ENCODE results near the gene CAMKK1.

CAMKK1 gene

DNA sequence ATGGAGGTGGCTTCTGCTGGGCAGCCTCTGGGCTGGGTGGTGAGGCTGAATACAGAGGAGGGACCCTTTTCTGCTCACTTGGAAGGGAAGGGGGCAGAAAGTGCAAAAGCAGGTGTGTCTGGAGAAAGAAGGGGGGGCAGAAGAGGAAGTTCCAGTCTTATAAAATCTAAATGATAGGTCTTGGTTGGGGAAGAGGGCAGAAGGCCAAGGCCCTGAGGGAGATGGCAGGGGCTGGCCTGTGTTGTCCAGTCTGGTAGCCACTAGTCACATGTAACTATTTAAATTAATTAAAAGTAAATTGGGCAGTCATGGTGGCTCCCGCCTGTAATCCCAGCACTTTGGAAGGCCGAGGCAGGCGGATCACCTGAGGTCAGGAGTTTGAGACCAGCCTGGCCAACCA, 2.5 kb upstream of the CAMKK1 start:
- FAIRE-seq = no peak

DNA sequence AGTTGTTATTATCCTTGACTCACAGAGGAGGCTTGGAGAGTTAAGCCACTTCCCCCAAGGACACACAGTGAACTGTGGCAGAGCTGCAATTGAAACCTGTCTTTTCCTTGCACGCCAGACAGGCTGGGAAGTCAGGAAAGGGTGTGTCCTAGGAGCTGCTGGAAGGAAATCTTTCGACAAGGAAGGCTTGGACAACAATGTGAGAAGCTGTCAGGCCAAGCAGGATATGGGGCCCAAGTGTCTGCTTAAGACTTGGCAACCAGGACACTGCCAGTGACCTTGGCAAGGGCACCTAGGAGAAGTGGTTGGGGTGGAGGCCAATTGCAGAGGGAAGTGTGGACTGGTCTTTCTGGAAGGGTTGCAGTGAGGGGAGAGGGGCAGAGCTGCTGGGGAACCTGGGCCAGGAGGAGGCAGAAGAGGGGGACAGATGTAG, 2.1 kb upstream of the CAMKK1 start:
- FAIRE-seq = no peak

DNA sequence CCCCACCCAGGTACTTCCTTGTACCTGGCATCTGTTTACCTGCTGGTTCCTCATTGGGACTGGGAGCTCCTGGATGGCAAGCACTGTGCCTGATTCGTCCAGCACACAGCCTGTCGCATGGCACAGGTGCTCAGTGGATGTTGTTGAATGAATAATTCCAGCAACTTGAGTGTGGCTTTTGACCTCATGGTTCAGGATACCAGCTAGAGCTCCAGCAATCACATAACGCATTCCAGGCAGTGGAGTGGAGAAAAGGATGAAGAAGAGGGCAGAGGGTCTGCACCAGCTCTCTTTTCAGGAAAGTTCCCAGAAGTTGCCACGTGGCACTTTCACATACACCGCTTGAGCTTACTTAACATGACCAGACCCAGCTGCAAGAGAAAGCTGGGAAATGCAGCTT, 1.3 kb upstream of the CAMKK1 start:
- FAIRE-seq = no peak

DNA sequence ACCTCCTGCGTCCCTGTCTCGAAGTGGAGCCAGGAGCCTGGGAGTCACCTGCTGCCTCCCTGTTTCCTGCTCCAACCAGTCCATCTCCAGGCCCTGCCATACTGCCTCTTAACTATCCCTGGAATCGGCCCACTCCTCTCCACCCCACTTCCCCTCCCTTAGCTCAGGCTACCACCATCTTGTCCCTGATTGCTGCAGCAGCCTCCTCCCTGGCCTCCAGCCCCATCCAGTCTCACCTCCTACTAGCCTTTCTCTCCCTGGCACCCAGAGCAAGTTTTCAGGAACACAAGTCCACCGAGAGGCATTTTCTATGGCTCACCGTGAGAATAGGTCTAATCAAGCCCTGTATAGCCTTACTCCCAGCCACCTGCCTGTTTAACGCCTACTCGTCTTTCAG, 865 bp upstream of the CAMKK1 start:
- FAIRE-seq = no peak

DNA sequence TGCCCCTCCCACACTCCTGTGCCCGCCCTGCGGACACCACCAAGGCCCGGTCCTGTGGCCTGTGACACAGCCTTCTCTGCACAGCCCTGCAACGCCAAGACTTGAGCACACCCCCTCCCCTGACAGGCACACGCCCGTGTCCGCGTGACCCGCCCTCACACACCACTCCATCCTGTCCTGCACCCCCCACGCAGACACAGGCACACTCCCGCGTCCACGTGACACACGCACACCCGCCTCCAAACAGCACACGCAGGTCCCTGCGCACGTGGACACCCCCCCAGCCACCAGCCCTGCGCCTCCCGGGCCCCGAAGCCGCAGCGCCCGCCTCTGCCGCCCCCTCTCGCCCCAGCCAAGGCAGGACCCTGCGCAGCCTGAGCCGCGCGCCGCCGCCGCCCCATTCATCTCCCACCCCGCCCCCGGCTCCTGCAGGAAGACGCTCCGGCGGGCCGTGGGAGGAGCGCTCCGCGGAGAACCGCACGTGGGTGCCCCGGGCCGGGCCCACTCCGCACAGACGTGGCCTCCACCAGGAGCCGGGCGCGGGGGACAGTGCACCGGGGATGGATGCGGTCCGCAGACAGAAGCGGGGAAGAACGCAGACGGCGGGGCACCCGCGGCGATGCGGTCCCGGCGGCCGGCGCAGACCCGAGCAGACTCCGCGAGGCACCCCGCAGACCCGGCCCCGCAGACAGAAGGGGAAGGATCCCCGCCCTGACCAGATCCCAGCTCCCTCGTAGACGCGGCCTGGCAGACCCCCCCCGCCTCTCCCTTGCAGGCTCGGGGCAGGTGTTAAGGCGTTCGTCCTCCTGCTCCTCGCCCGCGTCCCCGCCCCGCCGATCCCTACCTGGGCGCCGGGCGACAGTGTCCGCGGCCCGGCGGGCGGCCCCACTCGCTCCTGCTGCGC, 506 bp downstream of the CAMKK1 start:
- FAIRE-seq = no peak

DNA sequence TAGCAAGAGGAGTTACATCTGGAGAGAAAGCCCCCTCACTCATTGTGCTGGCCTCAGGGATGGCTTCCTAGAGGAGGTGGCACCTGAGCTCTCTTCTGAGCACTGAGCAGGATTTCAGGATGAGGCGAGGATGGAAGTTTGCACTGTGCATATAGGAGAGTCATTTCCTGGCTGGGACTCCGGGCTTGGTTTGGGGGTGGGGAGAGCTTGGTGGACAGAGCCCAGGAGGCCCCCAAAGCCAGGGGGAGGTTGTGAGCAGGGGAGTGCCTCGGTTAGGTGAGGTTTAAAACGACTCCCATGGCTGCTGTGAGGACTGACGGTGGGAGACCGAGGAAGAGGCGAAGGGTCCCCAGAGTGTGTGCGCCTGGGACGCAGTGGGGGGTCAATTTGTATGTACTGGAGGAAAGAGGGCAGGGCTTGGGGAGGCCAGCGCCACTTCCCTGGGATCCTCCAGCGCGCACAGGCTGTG, 1.2 kb downstream of the CAMKK1 start:
- no peak for FAIRE-seq

DNA sequence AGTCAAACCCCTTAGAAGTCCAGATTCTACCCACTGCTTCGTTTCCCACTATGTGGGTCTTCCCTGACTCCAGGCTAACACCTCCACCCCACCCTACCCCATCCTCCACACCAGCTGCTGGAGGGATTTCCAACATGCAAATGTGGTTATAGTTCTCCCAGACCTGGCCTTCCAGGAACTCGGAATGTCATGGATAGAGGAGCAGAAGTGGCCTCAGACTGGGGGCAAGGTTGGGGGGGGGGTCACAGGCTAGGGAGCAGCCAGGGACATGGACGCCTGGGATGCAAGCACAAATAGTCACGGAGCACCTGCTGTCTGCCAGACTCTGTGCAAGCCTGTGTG, 2.0 kb downstream of the CAMKK1 start:
- FAIRE-seq = no peak

DNA sequence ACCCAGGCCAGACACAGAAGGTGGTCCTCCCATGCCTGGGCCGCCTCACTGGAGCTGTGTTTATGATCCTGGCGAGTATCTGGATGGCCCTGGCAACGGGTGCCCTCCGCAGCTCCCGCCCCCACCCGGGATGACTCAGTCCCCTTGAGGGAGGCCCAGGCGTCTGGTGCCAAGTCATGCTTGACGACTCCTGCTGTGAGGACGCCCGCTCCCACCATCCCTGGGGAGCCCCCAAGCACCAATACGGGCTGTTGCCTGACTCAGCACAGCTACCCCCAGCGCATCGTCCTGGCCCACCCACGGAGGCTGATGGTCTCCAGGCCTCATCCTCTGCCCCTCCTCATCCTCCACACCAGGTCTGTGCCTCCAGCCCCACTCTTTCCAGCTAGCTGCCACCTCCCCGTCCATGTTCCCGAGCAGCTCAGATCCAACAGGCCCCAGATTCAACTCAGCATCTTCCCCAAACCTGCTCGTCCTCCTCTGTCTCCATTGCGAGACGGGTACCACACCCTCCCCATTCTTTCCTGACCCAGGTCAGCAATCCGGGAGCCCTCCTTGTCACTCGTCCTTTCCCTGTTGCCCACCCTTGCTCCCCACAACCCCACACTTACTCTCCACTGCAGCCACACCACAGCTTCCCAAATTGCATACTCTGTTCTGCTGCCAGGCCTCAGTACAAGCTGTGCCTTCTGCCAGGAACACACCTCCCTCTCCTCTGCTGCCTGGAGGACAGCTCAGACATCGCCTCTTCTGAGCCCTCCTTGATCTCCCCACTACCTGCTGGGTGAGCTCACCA, 2.6 kb downstream of the CAMKK1 start:
- FAIRE-seq = no peak

DNA sequence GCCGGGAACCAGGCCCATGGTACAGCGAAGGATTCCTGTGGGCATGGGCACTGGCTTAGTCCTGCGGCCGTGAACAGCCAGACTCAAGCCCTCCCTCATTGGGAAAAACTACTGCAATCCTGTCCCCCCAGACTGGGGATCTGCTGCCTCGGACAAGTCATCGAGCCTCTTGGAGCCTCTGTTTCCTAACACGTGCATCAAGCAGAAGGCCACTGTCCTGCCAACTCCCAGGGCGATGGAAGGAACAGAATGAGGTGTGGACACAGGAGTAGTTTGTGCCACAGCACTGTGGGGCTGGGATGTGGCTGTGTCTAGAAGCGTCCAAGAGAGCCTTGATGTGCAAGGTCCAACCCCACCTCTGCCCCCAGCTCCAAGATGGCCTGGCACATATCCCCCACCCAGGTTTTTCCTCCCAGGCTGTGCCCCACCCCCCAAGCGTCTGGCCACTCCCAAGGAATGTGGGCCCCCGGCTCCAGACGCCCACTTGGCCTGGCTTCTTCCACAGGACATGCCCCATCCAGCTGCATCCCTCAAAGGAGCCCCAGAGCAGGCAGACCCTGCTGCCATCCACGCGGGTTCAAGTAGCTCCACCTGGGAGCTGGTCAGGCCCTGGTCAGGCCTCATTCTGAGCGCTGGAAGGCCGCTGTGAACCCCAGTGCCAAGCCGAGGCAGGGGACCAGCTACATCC, 3.4 kb downstream of the CAMKK1 start:
- FAIRE-seq = no peak

DNA sequence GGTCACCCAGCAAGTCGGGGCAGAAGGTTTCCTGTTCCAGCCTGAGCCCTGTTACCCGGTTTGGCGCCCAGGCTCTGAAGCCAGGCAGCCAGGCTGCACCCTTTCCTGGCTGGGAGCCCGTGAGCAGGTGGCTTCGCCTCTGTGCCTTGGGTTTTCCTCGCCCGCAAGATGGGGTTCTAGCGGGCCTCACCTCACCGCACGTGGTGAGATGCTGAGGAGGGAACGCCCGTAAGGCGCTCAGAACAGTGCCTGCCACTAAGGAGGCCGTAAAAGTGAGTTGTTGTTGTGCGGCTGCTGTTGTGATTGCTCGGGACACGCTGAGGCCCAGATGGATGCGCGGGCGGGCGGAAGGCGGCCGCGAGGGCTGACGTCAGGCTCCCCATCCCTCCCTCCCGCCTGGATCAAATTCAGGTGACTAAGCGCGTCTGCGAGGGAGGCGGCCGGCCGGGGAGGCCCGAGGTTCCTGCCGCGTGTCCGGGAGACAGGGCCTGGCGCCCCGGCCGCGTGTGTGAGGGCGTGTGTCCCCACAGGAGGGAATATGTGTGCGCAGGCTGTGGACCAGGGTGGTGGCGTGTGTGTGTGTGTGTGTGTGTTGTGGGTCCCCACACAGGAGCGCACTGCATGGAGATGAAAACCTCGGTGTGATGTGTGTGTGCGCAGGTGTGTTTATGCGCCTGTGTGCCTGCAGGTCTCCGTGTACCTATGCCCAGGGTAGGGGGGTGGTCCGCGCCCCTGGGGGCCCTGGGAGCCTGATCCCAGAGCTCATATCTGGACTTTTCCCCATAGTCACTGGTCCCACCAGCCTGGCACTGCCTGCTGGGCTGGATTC, 4.3 kb downstream of the CAMKK1 start:
- no peak for FAIRE-seq

DNA sequence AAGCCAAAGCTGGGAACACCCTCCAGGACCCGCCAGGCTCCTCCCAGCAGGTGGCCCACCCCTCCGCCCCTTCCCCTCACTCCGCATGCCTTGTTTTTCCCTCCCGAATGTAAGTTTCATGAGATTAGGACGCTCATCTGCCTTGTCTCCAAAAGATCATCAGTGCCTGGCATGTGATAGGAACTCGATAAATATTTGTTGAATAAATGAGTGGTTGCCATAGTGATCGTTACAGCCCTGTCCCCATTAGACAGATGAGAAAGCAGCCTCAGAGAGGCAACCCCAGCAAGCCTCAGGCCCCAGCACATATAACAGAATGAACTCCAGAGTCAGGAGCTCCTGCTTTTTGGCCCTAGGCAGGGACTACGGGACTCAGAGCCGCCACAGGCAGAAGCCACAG, 5.0 kb downstream of the CAMKK1 start:
- no peak for FAIRE-seq

DNA sequence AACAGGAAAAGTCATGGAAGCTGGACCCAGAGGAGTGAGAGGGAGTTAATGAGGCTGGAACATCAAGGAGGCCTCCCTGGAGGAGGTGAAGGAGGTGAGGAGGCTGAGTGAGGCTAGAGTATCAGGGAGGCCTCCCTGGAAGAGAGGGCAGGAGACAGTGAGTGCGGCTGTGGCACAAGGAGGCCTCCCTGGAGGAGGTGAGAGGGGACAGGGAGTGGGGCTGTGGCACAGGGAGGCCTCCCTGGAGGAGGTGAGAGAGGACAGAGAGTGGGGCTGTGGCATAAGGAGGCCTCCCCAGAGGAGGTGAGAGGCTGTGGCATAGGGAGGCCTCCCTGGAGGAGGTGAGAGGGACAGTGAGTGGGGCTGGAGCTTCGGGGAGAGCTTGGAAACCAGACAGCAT, 5.5 kb downstream of the CAMKK1 start:
- no peak for FAIRE-seq

DNA sequence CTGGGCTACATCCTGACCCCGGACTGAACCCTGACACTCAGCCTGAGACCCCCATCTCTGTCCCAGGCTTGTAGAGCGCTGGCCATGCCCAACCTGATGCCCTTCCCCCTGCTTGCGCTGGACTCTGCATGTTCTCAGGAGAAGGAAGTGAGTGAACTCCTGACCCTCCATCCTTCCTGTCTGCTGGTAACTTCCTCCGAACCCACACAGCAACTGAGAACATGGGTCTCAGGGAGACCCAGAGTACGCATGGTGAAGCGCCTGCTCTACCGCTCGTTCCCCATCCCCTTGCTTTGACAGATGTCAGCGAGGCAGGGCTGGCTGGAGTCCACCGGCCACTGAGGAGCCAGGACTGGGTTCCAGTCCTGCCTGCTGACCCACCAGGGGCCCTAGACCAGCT, 6.1 kb downstream of the CAMKK1 start:
- FAIRE-seq = no peak

DNA sequence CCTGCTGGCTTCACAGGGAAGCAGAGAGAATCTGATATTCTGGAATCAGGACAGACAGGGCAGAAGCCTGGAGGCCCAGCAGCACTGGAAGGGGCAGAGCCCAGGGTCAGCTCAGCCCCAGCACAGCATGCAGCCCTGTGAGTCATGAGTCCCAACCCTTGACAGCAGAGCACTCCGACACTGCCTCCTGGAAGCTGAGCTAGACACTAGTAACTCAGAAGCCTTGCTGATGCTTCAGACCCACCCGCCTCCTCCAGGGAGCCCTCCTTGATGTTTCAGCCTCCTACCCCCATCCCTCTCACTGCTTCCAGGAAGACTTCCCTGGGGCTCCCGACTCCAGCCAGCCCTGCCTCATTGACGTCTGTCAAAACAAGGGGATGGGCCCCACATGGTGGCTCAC, 6.9 kb downstream of the CAMKK1 start:
- FAIRE-seq = no peak

DNA sequence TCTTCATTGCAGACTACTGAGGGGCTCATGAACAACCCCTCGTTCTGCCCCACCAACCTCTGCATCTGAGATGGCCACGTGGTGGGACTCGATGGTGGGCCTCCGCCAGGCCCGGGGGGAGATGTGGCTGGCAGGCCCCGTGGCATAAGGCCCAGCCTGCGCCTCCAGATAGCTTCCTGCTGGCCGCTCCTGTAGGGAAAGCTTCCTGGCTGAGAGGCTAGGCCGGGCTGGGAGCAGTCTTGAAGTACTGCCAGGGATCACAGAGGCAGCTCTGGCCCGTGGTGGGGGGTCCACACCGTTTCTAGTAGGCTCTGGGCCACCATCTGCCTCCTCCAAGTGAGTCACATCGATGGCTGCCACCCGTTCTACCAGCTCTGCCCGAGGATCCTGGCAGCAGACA, 7.6 kb downstream of the CAMKK1 start:
- no peak for FAIRE-seq

DNA sequence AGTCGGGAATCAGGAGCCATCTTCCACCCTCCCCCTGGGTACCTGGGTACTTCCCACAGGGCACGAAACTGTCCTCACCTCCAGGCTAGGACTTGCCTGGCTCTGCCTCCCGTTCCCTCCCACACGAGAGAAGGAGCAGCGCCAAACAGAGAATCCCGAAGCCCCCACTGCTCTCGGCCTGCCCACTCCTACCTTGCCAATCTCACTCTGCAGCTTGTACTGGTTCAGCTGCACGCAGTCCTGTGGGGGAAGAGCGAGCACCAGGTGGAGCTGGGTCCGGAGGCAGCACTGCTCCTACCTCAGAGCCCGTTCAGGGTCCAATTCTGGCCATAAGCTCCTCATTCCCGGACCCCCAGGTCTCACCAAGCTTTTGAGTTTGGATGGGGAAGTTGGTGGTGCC, 8.7 kb downstream of the CAMKK1 start:
- no peak for FAIRE-seq

DNA sequence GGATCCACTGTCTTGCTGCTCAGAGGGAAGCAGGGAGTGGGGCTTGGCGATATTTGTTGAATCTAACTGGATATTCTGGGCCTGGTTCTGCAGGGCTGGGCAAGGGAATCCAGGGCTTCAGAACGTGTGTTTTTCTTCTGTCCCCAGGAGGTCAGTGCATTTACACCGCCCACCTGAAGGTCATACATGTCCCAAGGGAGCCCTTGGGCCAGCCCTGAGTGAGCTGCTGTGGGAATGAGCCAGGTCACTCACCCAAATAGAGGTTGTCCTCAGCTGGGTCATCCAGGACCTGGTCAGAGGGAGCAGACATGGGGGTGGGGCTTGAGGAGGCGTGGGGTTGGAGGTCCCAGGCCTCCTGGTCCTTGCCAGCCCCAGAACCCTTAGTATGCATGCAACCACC, 10.6 kb downstream of the CAMKK1 start:
- no peak for FAIRE-seq

DNA sequence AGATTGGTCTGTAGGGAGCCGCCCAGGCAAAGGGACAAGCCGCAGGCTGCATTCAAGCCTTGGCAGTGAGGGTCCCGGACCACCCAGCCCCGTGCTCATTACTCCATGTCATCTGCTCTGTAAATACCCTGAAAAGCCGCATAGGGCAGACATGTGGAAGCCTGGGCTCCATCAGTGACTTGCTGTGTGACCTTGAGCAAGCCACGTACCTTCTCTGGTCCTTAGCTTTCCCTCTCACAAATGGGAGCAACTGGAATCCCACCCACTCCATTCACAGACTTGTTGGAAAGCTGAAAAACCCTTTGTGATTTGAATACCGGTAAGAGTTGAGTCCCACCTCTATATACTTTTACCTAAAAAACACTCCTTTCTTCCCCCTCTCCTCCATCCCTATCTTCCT, 11.9 kb downstream of the CAMKK1 start:
- FAIRE-seq = no peak

DNA sequence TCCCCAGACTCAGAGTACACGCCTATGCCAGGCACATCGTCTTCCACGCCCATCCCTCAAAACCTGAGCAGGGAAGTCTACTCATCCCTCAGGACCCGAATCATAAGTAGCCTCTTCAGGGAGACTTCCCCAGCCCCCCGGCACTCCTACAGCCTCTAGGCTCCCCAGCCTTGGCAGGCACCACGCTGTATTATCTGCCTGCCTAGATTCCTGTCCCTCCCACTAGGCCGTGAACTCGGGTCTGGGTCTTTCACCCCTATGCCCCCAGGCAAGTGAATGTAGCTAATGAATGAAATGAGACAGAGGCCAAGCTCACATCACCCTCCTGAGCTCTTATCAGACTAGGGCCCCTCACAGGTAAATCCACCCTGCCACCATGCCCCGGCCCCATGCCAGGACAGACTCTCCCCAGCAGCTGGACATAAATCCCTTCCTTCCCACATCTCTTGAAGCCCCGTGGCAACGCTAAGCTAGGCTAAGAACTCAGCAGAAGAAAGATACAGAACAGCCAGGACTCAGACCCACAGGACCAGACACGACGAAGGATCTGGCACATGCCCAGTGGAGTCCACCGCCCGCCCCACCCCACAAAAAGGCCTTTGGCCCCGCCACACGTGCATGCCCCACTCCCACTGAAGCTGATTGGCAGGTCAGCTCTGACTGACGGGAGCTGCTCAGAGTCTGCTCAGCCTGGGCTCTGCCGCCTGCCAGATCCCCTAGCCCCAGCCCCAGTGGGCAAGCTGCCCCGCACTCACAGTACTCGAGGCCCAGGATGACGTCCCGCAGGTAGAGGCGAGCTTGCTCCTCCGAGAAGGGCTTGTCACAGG, 13.0 kb downstream of the CAMKK1 start:
- FAIRE-seq = no peak

DNA sequence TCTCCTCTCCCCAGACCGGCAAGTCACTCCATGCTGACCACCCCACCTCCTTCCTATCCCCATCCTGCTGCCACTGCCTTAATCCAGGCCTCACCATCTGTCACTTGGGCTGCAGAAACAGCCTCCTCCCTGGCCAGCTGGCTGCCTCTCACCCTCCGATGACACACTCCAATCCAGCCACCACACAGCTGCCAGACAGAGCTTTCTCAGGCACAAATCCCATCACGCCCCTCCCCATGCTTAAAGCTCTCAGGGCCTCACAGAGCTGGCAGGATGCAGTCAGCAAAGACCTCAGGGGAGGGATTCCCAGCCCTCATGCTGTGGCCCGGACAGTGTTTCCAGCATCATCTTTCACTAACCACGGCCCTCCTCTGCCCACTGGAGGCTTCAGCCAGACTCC, 13.7 kb downstream of the CAMKK1 start:
- FAIRE-seq = no peak

DNA sequence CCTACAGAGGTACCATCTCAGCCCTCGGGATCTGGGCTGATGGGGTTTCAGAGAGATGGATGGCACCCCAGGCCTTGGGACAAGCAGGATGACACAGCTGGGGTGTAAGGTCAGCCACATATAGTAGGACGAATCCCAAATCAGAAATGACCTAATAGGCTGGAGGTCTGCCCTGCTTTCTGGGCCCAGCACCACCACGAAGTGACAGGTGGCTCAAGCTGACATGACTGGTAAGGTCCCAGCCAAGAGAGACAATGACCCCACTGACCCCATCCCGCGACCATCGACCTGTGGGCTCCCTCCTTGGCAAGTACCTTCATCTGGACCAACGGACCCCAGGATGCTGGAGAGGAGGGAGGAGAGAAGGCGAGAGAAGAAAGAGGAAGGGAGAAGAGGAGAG, 15.6 kb downstream of the CAMKK1 start:
- FAIRE-seq = no peak

DNA sequence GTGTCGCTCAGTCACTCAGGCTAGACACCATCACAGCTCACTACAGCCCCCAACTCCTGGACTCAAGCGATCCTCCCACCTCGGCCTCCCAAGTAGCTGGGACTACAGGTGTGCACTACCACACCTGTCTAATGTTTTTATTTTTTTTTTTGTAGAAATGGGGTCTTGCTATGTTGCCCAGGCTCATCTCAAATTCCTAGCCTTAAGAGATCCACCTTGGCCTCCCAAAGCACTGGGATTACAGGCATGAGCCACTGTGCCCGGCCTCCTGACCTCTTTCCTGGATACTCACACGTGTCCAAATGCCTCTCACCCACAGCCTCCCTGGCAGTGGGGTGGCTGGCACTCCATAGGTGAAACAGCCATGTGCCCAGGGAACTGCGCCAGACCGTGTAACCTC, 17.5 kb downstream of the CAMKK1 start:
- no peak for FAIRE-seq
